AG09309 (cell line): Measurements from ENCODE around the gene HK1.

Source experiments
- DNase-seq: peaks from one replicate; pipeline ENCODE4 v3.0.0-alpha.2; 2010; ENCODE audit warnings: low read depth
- H3K4me3 ChIP-seq: 2 replicates; pipeline ENCODE4 v1.5.1; 2011; ENCODE audit warnings: mild to moderate bottlenecking, low read depth, low read length, moderate library complexity; ENCODE audit not compliant: control insufficient read depth
- CTCF ChIP-seq: IDR thresholded peaks from 2 replicates; pipeline ENCODE4 v1.5.1; 2011; ENCODE audit warnings: mild to moderate bottlenecking, low read depth, low read length, inconsistent platforms; ENCODE audit not compliant: insufficient read depth, control insufficient read depth; ENCODE audit errors: missing control alignments

Gene HK1

GRCh38 chr10:69237528-69238159 is 40.7 kb upstream of the HK1 start:
- no peak for DNase-seq
- H3K4me3 ChIP-seq: no peak overlapping the region
- peak; percentile 91 for TF ChIP-seq CTCF

GRCh38 chr10:69239136-69239535 is 39.2 kb upstream of the HK1 start:
- no peak for TF ChIP-seq CTCF
- no peak for DNase-seq
- H3K4me3 ChIP-seq: no peak overlapping the region

GRCh38 chr10:69239816-69240434 is 38.4 kb upstream of the HK1 start:
- no peak overlapping the region for H3K4me3 ChIP-seq
- TF ChIP-seq CTCF: no peak
- no peak for DNase-seq

- DNase-seq: no peak
- TF ChIP-seq CTCF: no peak
- no peak overlapping the region for H3K4me3 ChIP-seq
Measured at GRCh38 chr10:69240455-69240854, 37.8 kb upstream of the HK1 start.

GRCh38 chr10:69241575-69241974 is 36.7 kb upstream of the HK1 start:
- TF ChIP-seq CTCF: no peak
- DNase-seq: no peak
- no peak overlapping the region for H3K4me3 ChIP-seq

GRCh38 chr10:69242040-69242851 is 36.0 kb upstream of the HK1 start:
- no peak for TF ChIP-seq CTCF
- H3K4me3 ChIP-seq: no peak overlapping the region

More at GRCh38 chr10:69242040-69242851, 36.0 kb upstream of the HK1 start:
- no peak for DNase-seq
